A673 (cell line): ENCODE results near the gene LY86. TPM values are rescaled to one million over a fixed set of nuclear protein-coding genes. Genes with fewer than 3 reads are reported as not detected.

ENCODE experiments used
- BruUV-seq: library from RNA; stranded (reverse); fragments of 400-500 nt; replicated peaks from 2 replicates; lab custom pipeline; 2021; lab: Mats Ljungman, UMichigan
- CTCF ChIA-PET: fragments of 300-600 bp; sonication (Branson Sonifier 250); formaldehyde crosslinking; loops from one replicate; lab custom pipeline; 2022; ENCODE audit warnings: antibody characterized with exemption; lab: Charles Lee
- POLR2A ChIA-PET: fragments of 300-600 bp; sonication (Branson Sonifier 250); formaldehyde crosslinking; loops from one replicate; lab custom pipeline; 2022; ENCODE audit warnings: antibody characterized with exemption; ENCODE audit not compliant: low non-redundant PET; lab: Charles Lee
- DNase-seq: peaks from one replicate; pipeline ENCODE4 v3.0.0-alpha.2; 2015; ENCODE audit warnings: low spot score
- H3K27ac ChIP-seq: fragments of 200-600 bp; sonication (generic); 2 replicates; pipeline ENCODE4 v1.5.1; 2016; ENCODE audit warnings: mixed run types, low read depth, mild to moderate bottlenecking, mixed read lengths, antibody characterized with exemption, low read length; ENCODE audit not compliant: poor library complexity, severe bottlenecking
- H3K27me3 ChIP-seq: fragments of 200-600 bp; sonication (generic); replicated peaks from 2 replicates; pipeline ENCODE4 v1.6.1; 2017; ENCODE audit warnings: mixed run types, low read depth, mild to moderate bottlenecking, mixed read lengths, antibody characterized with exemption, low read length; ENCODE audit not compliant: insufficient read depth, poor library complexity
- H3K36me3 ChIP-seq: fragments of 200-600 bp; sonication (generic); 2 replicates; pipeline ENCODE4 v1.6.1; 2016; ENCODE audit warnings: mixed run types, mild to moderate bottlenecking, mixed read lengths, antibody characterized with exemption, low read length; ENCODE audit not compliant: insufficient read depth, poor library complexity, severe bottlenecking
- H3K4me1 ChIP-seq: fragments of 200-600 bp; sonication (generic); 2 replicates; pipeline ENCODE4 v1.6.1; 2017; ENCODE audit warnings: mixed run types, mild to moderate bottlenecking, mixed read lengths, antibody characterized with exemption, low read length; ENCODE audit not compliant: insufficient read depth, poor library complexity, severe bottlenecking
- H3K4me3 ChIP-seq: fragments of 200-600 bp; sonication (generic); 2 replicates; pipeline ENCODE4 v1.5.1; 2016; ENCODE audit warnings: low read depth, mixed run types, mild to moderate bottlenecking, mixed read lengths, low read length; ENCODE audit not compliant: poor library complexity, severe bottlenecking
- H3K9me3 ChIP-seq: fragments of 200-600 bp; sonication (generic); 2 replicates; pipeline ENCODE4 v1.6.1; 2016; ENCODE audit warnings: mixed run types, low read depth, mild to moderate bottlenecking, mixed read lengths, antibody characterized with exemption, low read length; ENCODE audit not compliant: poor library complexity, severe bottlenecking
- CTCF ChIP-seq: fragments of 300-800, 200-600 bp; sonication (generic); conservative IDR thresholded peaks from 2 replicates; pipeline ENCODE4 v1.5.1; 2017; ENCODE audit warnings: low read depth, mild to moderate bottlenecking, antibody characterized with exemption, low read length, moderate library complexity, mixed read lengths
- EZH2 ChIP-seq: fragments of 200-600 bp; sonication (generic); IDR thresholded peaks from 2 replicates; pipeline ENCODE4 v1.6.1; 2017; ENCODE audit warnings: borderline replicate concordance, low read depth, mild to moderate bottlenecking, mixed read lengths, antibody characterized with exemption, low read length; ENCODE audit not compliant: poor library complexity, severe bottlenecking
- intact Hi-C: fragments of 100-400 bp; cut with micrococcal nuclease; formaldehyde crosslinking; loops from one replicate; pipeline ENCODE4 v1.10.0; 2022; ENCODE audit not compliant: unreplicated experiment
- total RNA-seq: library from RNA; stranded (reverse); gene quantifications from 2 replicates; pipeline ENCODE4 v1.2.3, GENCODE V29; 2021

Gene LY86
- total RNA-seq, 1 experiment from 2014 or later = not detected

- H3K27me3 ChIP-seq = no peaks in the 10 kb centered on the region
- H3K27ac ChIP-seq = no peak overlapping the region
- POLR2A ChIA-PET = interaction anchor here (0.6 kb wide), 1 partner anchor 22 kb away, joined by 8 read pairs; no protein-coding TSS in a partner anchor
- CTCF ChIA-PET = no interaction called here
- intact Hi-C loops = no loop called here
- no peaks in the 10 kb centered on the region for H3K36me3 ChIP-seq
- DNase-seq = no peak
- BruUV-seq = no TSS peak
- no peaks in the 10 kb centered on the region for H3K9me3 ChIP-seq
- no peak overlapping the region for H3K4me3 ChIP-seq
- no peaks in the 10 kb centered on the region for H3K4me1 ChIP-seq
- no peak for TF ChIP-seq EZH2
- TF ChIP-seq CTCF = no peak
Measured at GRCh38 chr6:6600875-6601274, 12.4 kb downstream of the LY86 start.

- Histone ChIP-seq H3K27me3 (no peaks in the 10 kb centered on the region), H3K9me3 (no peaks in the 10 kb centered on the region), H3K36me3 (no peaks in the 10 kb centered on the region), H3K4me1 (no peaks in the 10 kb centered on the region), H3K27ac (no peak overlapping the region), H3K4me3 (no peak overlapping the region)
- POLR2A ChIA-PET = no interaction called here
- no TSS peak for BruUV-seq
- intact Hi-C loops = no loop called here
- CTCF ChIA-PET = no interaction called here
- no peak for DNase-seq
- no peak for TF ChIP-seq EZH2
- TF ChIP-seq CTCF = no peak
Measured at GRCh38 chr6:6602262-6602661, 13.7 kb downstream of the LY86 start.

GRCh38 chr6:6603317-6603716, 14.8 kb downstream of the LY86 start:
- DNase-seq = no peak
- Histone ChIP-seq H3K4me3 (no peak overlapping the region), H3K27ac (no peak overlapping the region), H3K36me3 (no peaks in the 10 kb centered on the region), H3K9me3 (no peaks in the 10 kb centered on the region), H3K4me1 (no peaks in the 10 kb centered on the region), H3K27me3 (no peaks in the 10 kb centered on the region)
- intact Hi-C loops = no loop called here
- no peak for TF ChIP-seq CTCF
- TF ChIP-seq EZH2 = no peak
- CTCF ChIA-PET = no interaction called here
- POLR2A ChIA-PET = no interaction called here
- no TSS peak for BruUV-seq
